Hepatocyte (in vitro differentiated cells): ENCODE data around the gene HIPK3. TPM values are rescaled to one million over a fixed set of nuclear protein-coding genes. Genes with fewer than 3 reads are reported as not detected.
"Not testable (repeated sequence)": the region's sequence is repeated elsewhere in the genome, so short reads cannot be mapped to it uniquely, and the experiment has no call there.

ENCODE experiments used
- DNase-seq: peaks from one replicate; pipeline ENCODE4 v3.0.0-alpha.2; 2016; ENCODE audit warnings: low spot score
- H2AFZ ChIP-seq: fragments of 200-600 bp; sonication (generic); 2 replicates; pipeline ENCODE4 v1.6.0; 2016; ENCODE audit warnings: antibody characterized with exemption, mild to moderate bottlenecking
- H3K27ac ChIP-seq: fragments of 200-600 bp; sonication (generic); 2 replicates; pipeline ENCODE4 v1.5.1; 2016; ENCODE audit warnings: mild to moderate bottlenecking
- H3K27me3 ChIP-seq: fragments of 200-600 bp; sonication (generic); 2 replicates; pipeline ENCODE4 v1.6.1; 2016
- H3K36me3 ChIP-seq: fragments of 200-600 bp; sonication (generic); replicated peaks from 2 replicates; pipeline ENCODE4 v1.5.1; 2016; ENCODE audit warnings: low read depth; ENCODE audit not compliant: insufficient read depth
- H3K4me1 ChIP-seq: fragments of 200-600 bp; sonication (generic); 2 replicates; pipeline ENCODE4 v1.5.1; 2016; ENCODE audit warnings: mild to moderate bottlenecking, moderate library complexity; ENCODE audit not compliant: insufficient read depth
- H3K4me2 ChIP-seq: fragments of 200-600 bp; sonication (generic); 2 replicates; pipeline ENCODE4 v1.6.0; 2016
- H3K4me3 ChIP-seq: fragments of 200-600 bp; sonication (generic); 2 replicates; pipeline ENCODE4 v1.5.1; 2016; ENCODE audit warnings: mild to moderate bottlenecking
- H3K79me2 ChIP-seq: fragments of 200-600 bp; sonication (generic); 2 replicates; pipeline ENCODE4 v1.6.0; 2017; ENCODE audit warnings: mild to moderate bottlenecking
- H3K9me2 ChIP-seq: fragments of 200-600 bp; sonication (generic); replicated peaks from 2 replicates; pipeline ENCODE4 v1.6.0; 2017; ENCODE audit warnings: mild to moderate bottlenecking; ENCODE audit not compliant: insufficient read depth
- H3K9me3 ChIP-seq: fragments of 200-600 bp; sonication (generic); 2 replicates; pipeline ENCODE4 v1.5.1; 2016; ENCODE audit warnings: low read depth, mild to moderate bottlenecking
- H4K20me1 ChIP-seq: fragments of 200-600 bp; sonication (generic); 2 replicates; pipeline ENCODE4 v1.6.0; 2016; ENCODE audit warnings: mild to moderate bottlenecking; ENCODE audit not compliant: insufficient read depth, poor library complexity, severe bottlenecking
- EZH2 ChIP-seq: fragments of 200-600 bp; sonication (generic); IDR thresholded peaks from 2 replicates; pipeline ENCODE4 v1.6.1; 2016; ENCODE audit warnings: antibody characterized with exemption, mild to moderate bottlenecking, borderline replicate concordance
- EZH2phosphoT487 ChIP-seq: fragments of 200-600 bp; sonication (generic); IDR thresholded peaks from one replicate; pipeline ENCODE4 v1.6.1; 2018; ENCODE audit warnings: antibody characterized with exemption, mild to moderate bottlenecking, low read depth, moderate library complexity; ENCODE audit not compliant: unreplicated experiment, severe bottlenecking
- whole genome bisulfite sequencing: methylation state at CpG from one replicate; pipeline ENCODE4 v1.1.6; 2016; ENCODE audit warnings: low lambda C conversion rate; ENCODE audit errors: missing lambda C conversion rate; 5-methylcytosine and 5-hydroxymethylcytosine counted together
- polyA plus RNA-seq: library from polyadenylated mRNA; unstranded; fragments of >200 nt; fragmentation: Nextera tagmentation; extraction: Ambion mirVana; gene quantifications from 2 replicates; pipeline ENCODE4 v1.2.1, GENCODE V29; 2016
- total RNA-seq: library from RNA; depleted of rRNA; stranded (reverse); fragments of >200 nt; gene quantifications from 2 replicates; pipeline ENCODE4 v1.2.3, GENCODE V29; 2014
- TF ChIP-seq, protein P1 (sequence below): fragments of 200-600 bp; sonication (generic); IDR thresholded peaks from 2 replicates; pipeline ENCODE4 v1.5.1; 2016; ENCODE audit warnings: antibody characterized with exemption, mild to moderate bottlenecking; ENCODE audit not compliant: poor library complexity

The HIPK3 gene
- total and polyA plus RNA-seq, 2 experiments from 2014 or later: 25.0 to 123 TPM

- Histone ChIP-seq H3K36me3 (no peaks in the 10 kb centered on the region), H3K79me2 (peaks cover 55% of the 10 kb centered on the region), H3K27ac (peak overlapping the region; percentile 100), H3K4me3 (peak overlapping the region; percentile 93), H3K9me2 (no peaks in the 10 kb centered on the region), H4K20me1 (peaks cover 42% of the 10 kb centered on the region), H3K4me1 (peaks cover 21% of the 10 kb centered on the region), H3K9me3 (no peaks in the 10 kb centered on the region), H3K27me3 (no peaks in the 10 kb centered on the region), H3K4me2 (peak overlapping the region; percentile 73), H2AFZ (peak overlapping the region; percentile 96)
- peak; percentile 91 for DNase-seq
- 1% methylated on average over 70 of the region's 83 CpGs for WGBS
- TF ChIP-seq, protein P1, sequence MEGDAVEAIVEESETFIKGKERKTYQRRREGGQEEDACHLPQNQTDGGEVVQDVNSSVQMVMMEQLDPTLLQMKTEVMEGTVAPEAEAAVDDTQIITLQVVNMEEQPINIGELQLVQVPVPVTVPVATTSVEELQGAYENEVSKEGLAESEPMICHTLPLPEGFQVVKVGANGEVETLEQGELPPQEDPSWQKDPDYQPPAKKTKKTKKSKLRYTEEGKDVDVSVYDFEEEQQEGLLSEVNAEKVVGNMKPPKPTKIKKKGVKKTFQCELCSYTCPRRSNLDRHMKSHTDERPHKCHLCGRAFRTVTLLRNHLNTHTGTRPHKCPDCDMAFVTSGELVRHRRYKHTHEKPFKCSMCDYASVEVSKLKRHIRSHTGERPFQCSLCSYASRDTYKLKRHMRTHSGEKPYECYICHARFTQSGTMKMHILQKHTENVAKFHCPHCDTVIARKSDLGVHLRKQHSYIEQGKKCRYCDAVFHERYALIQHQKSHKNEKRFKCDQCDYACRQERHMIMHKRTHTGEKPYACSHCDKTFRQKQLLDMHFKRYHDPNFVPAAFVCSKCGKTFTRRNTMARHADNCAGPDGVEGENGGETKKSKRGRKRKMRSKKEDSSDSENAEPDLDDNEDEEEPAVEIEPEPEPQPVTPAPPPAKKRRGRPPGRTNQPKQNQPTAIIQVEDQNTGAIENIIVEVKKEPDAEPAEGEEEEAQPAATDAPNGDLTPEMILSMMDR: peak; percentile 18
- no peak for TF ChIP-seq EZH2phosphoT487
These were observed 883 bp downstream of the HIPK3 start for GRCh38 chr11:33257897-33258630.

GRCh38 chr11:33258631-33259205 is 1.5 kb downstream of the HIPK3 start:
- WGBS: under 1% methylated on average over 14 of the region's 14 CpGs
- DNase-seq: no peak
- peak overlapping the region; percentile 96 for H2AFZ ChIP-seq
- H3K9me2 ChIP-seq: no peaks in the 10 kb centered on the region
- no peaks in the 10 kb centered on the region for H3K9me3 ChIP-seq
- H3K27ac ChIP-seq: peak overlapping the region; percentile 100
- peaks cover 62% of the 10 kb centered on the region for H3K79me2 ChIP-seq
- no peaks in the 10 kb centered on the region for H3K36me3 ChIP-seq
- peaks cover 48% of the 10 kb centered on the region for H4K20me1 ChIP-seq
- peak overlapping the region; percentile 73 for H3K4me2 ChIP-seq
- H3K4me3 ChIP-seq: peak overlapping the region; percentile 93
- peaks cover 21% of the 10 kb centered on the region for H3K4me1 ChIP-seq
- TF ChIP-seq EZH2phosphoT487 (no peak), EZH2 (no peak)
- TF ChIP-seq, protein P1: no peak
- no peaks in the 10 kb centered on the region for H3K27me3 ChIP-seq

GRCh38 chr11:33259869-33260268 is 2.7 kb downstream of the HIPK3 start:
- H3K4me1 ChIP-seq: peaks cover 21% of the 10 kb centered on the region

DNA sequence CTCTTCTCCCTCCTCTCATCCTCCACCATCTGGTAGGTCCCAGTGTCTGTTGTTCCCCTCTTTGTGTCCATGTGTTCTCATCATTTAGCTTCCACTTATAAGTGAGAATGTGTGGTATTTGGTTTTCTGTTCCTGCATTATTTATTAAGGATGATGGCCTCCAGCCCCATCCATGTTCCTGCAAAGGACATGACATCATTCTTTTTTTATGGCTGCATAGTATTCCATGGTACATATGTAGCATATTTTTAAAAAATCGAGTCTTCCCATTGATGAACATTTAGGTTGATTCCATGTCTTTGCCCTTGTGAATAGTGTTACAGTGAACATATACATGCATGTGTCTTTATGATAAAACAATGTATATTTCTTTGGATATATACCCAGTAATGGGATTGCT is 4.2 kb downstream of the HIPK3 start:
- not testable (repeated sequence) for H3K9me3 ChIP-seq, H3K9me2 ChIP-seq, H3K27ac ChIP-seq, H3K4me3 ChIP-seq, H3K27me3 ChIP-seq, H3K36me3 ChIP-seq, DNase-seq, H2AFZ ChIP-seq
- Histone ChIP-seq H4K20me1 (peaks cover 75% of the 10 kb centered on the region), H3K4me1 (peaks cover 18% of the 10 kb centered on the region), H3K4me2 (peak overlapping the region; percentile 73), H3K79me2 (peaks cover 82% of the 10 kb centered on the region)
- WGBS: 97% methylated on average over 1 of the region's 1 CpG

More at GRCh38 chr11:33259869-33260268, 2.7 kb downstream of the HIPK3 start:
- no peak for DNase-seq
- Histone ChIP-seq H3K4me2 (peak overlapping the region; percentile 73), H3K4me3 (peak overlapping the region; percentile 93), H3K27ac (peak overlapping the region; percentile 100), H2AFZ (no peak overlapping the region), H3K9me2 (no peaks in the 10 kb centered on the region), H4K20me1 (peaks cover 60% of the 10 kb centered on the region), H3K36me3 (no peaks in the 10 kb centered on the region), H3K27me3 (no peaks in the 10 kb centered on the region), H3K9me3 (no peaks in the 10 kb centered on the region), H3K79me2 (peaks cover 73% of the 10 kb centered on the region)
- no peak for TF ChIP-seq EZH2
- TF ChIP-seq, protein P1: no peak
- no peak for TF ChIP-seq EZH2phosphoT487
- WGBS: 27% methylated on average over 2 of the region's 2 CpGs
